Body of pancreas (tissue), 4 donors: ENCODE measurements around the gene DLG2. TPM values are rescaled to one million over a fixed set of nuclear protein-coding genes. Genes with fewer than 3 reads are reported as not detected.
"Not testable (repeated sequence)": the region's sequence is repeated elsewhere in the genome, so short reads cannot be mapped to it uniquely, and the experiment has no call there.

ENCODE experiments used
- ATAC-seq: fragments of 150-250 bp; one replicate; pipeline ENCODE4 v1.9.1; 2016
- DNase-seq, 4 donors: peaks; one replicate each; pipeline ENCODE4 v3.0.0-alpha.2; 2019
- H3K27ac ChIP-seq, 4 donors: fragments of 200-600 bp; sonication (generic); 1 replicate in 3 of 4; 2 replicates in 1 of 4; pipeline versions ENCODE4 v1.5.1 to v1.6.1; 2016 to 2019; ENCODE audit warnings: mild to moderate bottlenecking in 1 of 4, mixed read lengths in 1 of 4, moderate library complexity in 1 of 4
- H3K27me3 ChIP-seq, 2 donors: fragments of 200-600 bp; sonication (generic); one replicate each; pipeline ENCODE4 v1.6.0; 2016; ENCODE audit warnings: mild to moderate bottlenecking in 1 of 2
- H3K36me3 ChIP-seq, 2 donors: fragments of 200-600 bp; sonication (generic); replicated peaks in 1 of 2; 2 replicates each; pipeline ENCODE4 v1.5.1; 2016; ENCODE audit warnings: low read depth in 2 of 2; ENCODE audit not compliant: insufficient read depth in 1 of 2
- H3K4me1 ChIP-seq: fragments of 200-600 bp; sonication (generic); one replicate; pipeline ENCODE4 v1.6.0; 2016
- H3K4me3 ChIP-seq, 2 donors: fragments of 200-600 bp; sonication (generic); 1 replicate in 1 of 2; 2 replicates in 1 of 2; pipeline ENCODE4 v1.5.1; 2016 to 2019
- H3K9me3 ChIP-seq, 3 donors: fragments of 200-600 bp; sonication (generic); 1 replicate in 2 of 3; 2 replicates in 1 of 3; pipeline ENCODE4 v1.5.1; 2016
- CTCF ChIP-seq, 7 experiments: fragments of 450-650 bp in 4 of 7; fragments of 200-600 bp in 3 of 7; sonication (generic) in 3 of 7; IDR thresholded peaks; one replicate each; pipeline ENCODE4 v1.5.1; 2016 to 2019; ENCODE audit warnings: antibody characterized with exemption in 7 of 7
- POLR2A ChIP-seq, 3 donors: fragments of 450-650 bp; IDR thresholded peaks; one replicate each; pipeline ENCODE4 v1.6.1; 2016; ENCODE audit warnings: antibody characterized with exemption in 3 of 3, mild to moderate bottlenecking in 2 of 3
- whole genome bisulfite sequencing, 2 donors: methylation state at CpG; one replicate each; pipeline ENCODE4 v1.1.5; 2017; 5-methylcytosine and 5-hydroxymethylcytosine counted together
- intact Hi-C: fragments of 100-400 bp; cut with DNase I; formaldehyde crosslinking; loops from one replicate; pipeline ENCODE4 v1.15.1; 2023
- total RNA-seq, 2 donors: library from RNA; depleted of rRNA; stranded (reverse); fragments of >200 nt; gene quantifications; one replicate each; pipeline ENCODE4 v1.1.0, GENCODE V29; 2016

Gene DLG2
- total RNA-seq, 2 donors from 2014 or later: 6.0 to 13.2 TPM

GRCh38 chr11:85021058-85021457 is 606.1 kb downstream of the DLG2 start:
- Histone ChIP-seq H3K9me3 (no peaks in the 10 kb centered on the region), H3K4me1 (no peaks in the 10 kb centered on the region), H3K36me3 (no peaks in the 10 kb centered on the region), H3K27me3 (no peaks in the 10 kb centered on the region), H3K27ac (no peak overlapping the region), H3K4me3 (no peak overlapping the region)
- intact Hi-C loops: no loop called here
- ATAC-seq: no peak
- DNase-seq: no peak
- TF ChIP-seq POLR2A (IDR thresholded peaks at IDR 0.05) (no peak), CTCF (IDR thresholded peaks at IDR 0.05) (no peak)
- 80 to 81% methylated on average over 9 of the region's 9 CpGs for WGBS, 2 donors

GRCh38 chr11:84993386-84993785 is 633.8 kb downstream of the DLG2 start:
- H3K9me3 ChIP-seq: peaks cover 0 to 6% (median 0%) of the 10 kb centered on the region in 3 donors
- ATAC-seq (no peak), DNase-seq (no peak)
- H3K27ac ChIP-seq: no peak overlapping the region
- no peak overlapping the region for H3K4me3 ChIP-seq
- H3K4me1 ChIP-seq: no peaks in the 10 kb centered on the region
- H3K27me3 ChIP-seq: no peaks in the 10 kb centered on the region
- WGBS, 2 donors: 23 to 35% methylated on average over 4 of the region's 4 CpGs
- H3K36me3 ChIP-seq: no peaks in the 10 kb centered on the region
- intact Hi-C loops: no loop called here
- TF ChIP-seq POLR2A (IDR thresholded peaks at IDR 0.05) (no peak), CTCF (IDR thresholded peaks at IDR 0.05) (no peak)

- Histone ChIP-seq H3K9me3 (no peaks in the 10 kb centered on the region), H3K27ac (no peak overlapping the region), H3K27me3 (no peaks in the 10 kb centered on the region), H3K4me3 (no peak overlapping the region), H3K36me3 (no peaks in the 10 kb centered on the region), H3K4me1 (no peaks in the 10 kb centered on the region)
- TF ChIP-seq POLR2A (IDR thresholded peaks at IDR 0.05): no peak
- TF ChIP-seq CTCF (IDR thresholded peaks at IDR 0.05): no peak
- 54 to 72% methylated on average over 3 of the region's 3 CpGs for WGBS, 2 donors
- intact Hi-C loops: no loop called here
- ATAC-seq (no peak), DNase-seq (no peak)
These were observed 637.0 kb downstream of the DLG2 start for GRCh38 chr11:84990141-84990540.

GRCh38 chr11:84987686-84988187 is 639.4 kb downstream of the DLG2 start:
- ATAC-seq, H3K4me3 ChIP-seq, DNase-seq, H3K9me3 ChIP-seq, H3K27me3 ChIP-seq, H3K27ac ChIP-seq, H3K4me1 ChIP-seq, H3K36me3 ChIP-seq, intact Hi-C loops: not testable (repeated sequence)
- 36 to 37% methylated on average over 3 of the region's 3 CpGs for WGBS, 2 donors

- Histone ChIP-seq H3K36me3 (no peaks in the 10 kb centered on the region), H3K4me1 (no peaks in the 10 kb centered on the region), H3K9me3 (no peaks in the 10 kb centered on the region), H3K4me3 (no peak overlapping the region), H3K27me3 (no peaks in the 10 kb centered on the region), H3K27ac (no peak overlapping the region)
- 73% methylated on average over 3 of the region's 3 CpGs for WGBS, 2 donors
- no peak for ATAC-seq
- no peak for DNase-seq
- TF ChIP-seq POLR2A (IDR thresholded peaks at IDR 0.05) (no peak), CTCF (IDR thresholded peaks at IDR 0.05) (no peak)
- intact Hi-C loops: no loop called here
These were observed 645.8 kb downstream of the DLG2 start for GRCh38 chr11:84981301-84981700.
